Effector memory CD4-positive, alpha-beta T cell (primary cell): ENCODE measurements around the gene FICD.
A peak's percentile ranks its signal among the peaks of the same experiment; 100 is the strongest.

Experiments
- DNase-seq, 3 donors: peaks; one replicate each; pipeline ENCODE4 v3.0.0-alpha.2; 2020
- H3K27ac ChIP-seq: 2 replicates; pipeline ENCODE4 v1.7.0; 2013; ENCODE audit warnings: mild to moderate bottlenecking, low read length, moderate library complexity; ENCODE audit not compliant: insufficient read depth, poor library complexity, severe bottlenecking
- H3K27me3 ChIP-seq: replicated peaks from 2 replicates; pipeline ENCODE4 v1.7.0; 2013; ENCODE audit warnings: mild to moderate bottlenecking, low read length; ENCODE audit not compliant: insufficient read depth, control insufficient read depth, poor library complexity, severe bottlenecking
- H3K36me3 ChIP-seq: 2 replicates; pipeline ENCODE4 v1.7.0; 2013; ENCODE audit warnings: mild to moderate bottlenecking, low read length, moderate library complexity; ENCODE audit not compliant: control insufficient read depth, insufficient read depth
- H3K4me1 ChIP-seq: 2 replicates; pipeline ENCODE4 v1.7.0; 2013; ENCODE audit warnings: low read length, mild to moderate bottlenecking; ENCODE audit not compliant: control insufficient read depth, insufficient read depth, poor library complexity, severe bottlenecking
- H3K4me3 ChIP-seq: 2 replicates; pipeline ENCODE4 v1.7.0; 2013; ENCODE audit warnings: low read length, low read depth, mild to moderate bottlenecking; ENCODE audit not compliant: insufficient read depth, poor library complexity, severe bottlenecking
- H3K9me3 ChIP-seq: 2 replicates; pipeline ENCODE4 v1.7.0; 2013; ENCODE audit warnings: mild to moderate bottlenecking, low read length, moderate library complexity; ENCODE audit not compliant: control insufficient read depth

The FICD gene

GRCh38 chr12:108565146-108565545 lies 50.1 kb downstream of the FICD start:
- no peaks in the 10 kb centered on the region for H3K27me3 ChIP-seq
- H3K36me3 ChIP-seq, result peaks cover 38% of the 10 kb centered on the region
- peak overlapping the region; percentile 51 for H3K27ac ChIP-seq
- no peak overlapping the region for H3K4me3 ChIP-seq
- H3K4me1 ChIP-seq, result peaks cover 38% of the 10 kb centered on the region
- H3K9me3 ChIP-seq, result no peaks in the 10 kb centered on the region
- no peak for DNase-seq

- Histone ChIP-seq H3K4me3 (no peak overlapping the region), H3K4me1 (peaks cover 35% of the 10 kb centered on the region), H3K27me3 (no peaks in the 10 kb centered on the region), H3K36me3 (peaks cover 38% of the 10 kb centered on the region), H3K9me3 (no peaks in the 10 kb centered on the region), H3K27ac (peak overlapping the region; percentile 51)
- DNase-seq, result peak; percentile 45 to 56 (median 50)
Observed at GRCh38 chr12:108565976-108566375, 50.9 kb downstream of the FICD start.

- H3K4me3 ChIP-seq, result no peak overlapping the region
- peak overlapping the region; percentile 51 for H3K27ac ChIP-seq
- H3K27me3 ChIP-seq, result no peaks in the 10 kb centered on the region
- H3K36me3 ChIP-seq, result peaks cover 38% of the 10 kb centered on the region
- no peaks in the 10 kb centered on the region for H3K9me3 ChIP-seq
- peaks cover 35% of the 10 kb centered on the region for H3K4me1 ChIP-seq
- DNase-seq, result no peak
Observed at GRCh38 chr12:108566452-108566851, 51.4 kb downstream of the FICD start.

- no peak for DNase-seq
- Histone ChIP-seq H3K27me3 (no peaks in the 10 kb centered on the region), H3K36me3 (peaks cover 38% of the 10 kb centered on the region), H3K9me3 (no peaks in the 10 kb centered on the region), H3K4me1 (peaks cover 31% of the 10 kb centered on the region), H3K4me3 (no peak overlapping the region), H3K27ac (peak overlapping the region; percentile 77)
Observed at GRCh38 chr12:108567406-108568337, 52.6 kb downstream of the FICD start.

GRCh38 chr12:108568338-108569154 lies 53.5 kb downstream of the FICD start:
- H3K9me3 ChIP-seq, result no peaks in the 10 kb centered on the region
- peak overlapping the region; percentile 77 for H3K27ac ChIP-seq
- H3K4me1 ChIP-seq, result peaks cover 26% of the 10 kb centered on the region
- no peaks in the 10 kb centered on the region for H3K27me3 ChIP-seq
- no peak overlapping the region for H3K4me3 ChIP-seq
- H3K36me3 ChIP-seq, result peaks cover 38% of the 10 kb centered on the region
- peak; percentile 20 to 51 (median 23) for DNase-seq
